GM18520 (cell line): Measurements from ENCODE around the gene VIPR2.
"Not testable (repeated sequence)": the region's sequence is repeated elsewhere in the genome, so short reads cannot be mapped to it uniquely, and the experiment has no call there.

Source experiments
- ATAC-seq: cut with Tn5 transposase; IDR thresholded peaks from one replicate; pipeline ENCODE4 v1.9.1; 2021; ENCODE audit not compliant: unreplicated experiment

The VIPR2 gene

GRCh38 chr7:159144758-159145489 is at the start of gene VIPR2:
Gene VIPR2 (minus strand): TSS chr7:159144867. CDS start chr7:159144771, 96 bp downstream.
- no peak for ATAC-seq

- ATAC-seq, result no peak
Observed at GRCh38 chr7:159193543-159194090, 49.0 kb upstream of the VIPR2 start.

- ATAC-seq, result no peak
Observed at GRCh38 chr7:159192725-159193453, 48.2 kb upstream of the VIPR2 start.

- ATAC-seq, result no peak
Observed at GRCh38 chr7:159192013-159192412, 47.3 kb upstream of the VIPR2 start.

GRCh38 chr7:159191236-159191635 is 46.6 kb upstream of the VIPR2 start:
- no peak for ATAC-seq

- no peak for ATAC-seq
Observed at GRCh38 chr7:159188011-159188410, 43.3 kb upstream of the VIPR2 start.

- no peak for ATAC-seq
Observed at GRCh38 chr7:159179241-159179640, 34.6 kb upstream of the VIPR2 start.

GRCh38 chr7:159177284-159177953 is 32.8 kb upstream of the VIPR2 start:
- no peak for ATAC-seq

- no peak for ATAC-seq
Observed at GRCh38 chr7:159175792-159176191, 31.1 kb upstream of the VIPR2 start.

- ATAC-seq, result not testable (repeated sequence)
Observed at GRCh38 chr7:159175100-159175499, 30.4 kb upstream of the VIPR2 start.

- no peak for ATAC-seq
Observed at GRCh38 chr7:159172400-159172799, 27.7 kb upstream of the VIPR2 start.

GRCh38 chr7:159169391-159169790 is 24.7 kb upstream of the VIPR2 start:
- ATAC-seq, result no peak

GRCh38 chr7:159167139-159167538 is 22.5 kb upstream of the VIPR2 start:
- no peak for ATAC-seq

- ATAC-seq, result no peak
Observed at GRCh38 chr7:159166530-159166929, 21.9 kb upstream of the VIPR2 start.

GRCh38 chr7:159165352-159165751 is 20.7 kb upstream of the VIPR2 start:
- ATAC-seq, result no peak

- not testable (repeated sequence) for ATAC-seq
Observed at GRCh38 chr7:159163703-159164301, 19.1 kb upstream of the VIPR2 start.

GRCh38 chr7:159162050-159162626 is 17.5 kb upstream of the VIPR2 start:
- not testable (repeated sequence) for ATAC-seq

- ATAC-seq, result no peak
Observed at GRCh38 chr7:159160450-159160849, 15.8 kb upstream of the VIPR2 start.

GRCh38 chr7:159159731-159160130 is 15.1 kb upstream of the VIPR2 start:
- no peak for ATAC-seq

- no peak for ATAC-seq
Observed at GRCh38 chr7:159158888-159159405, 14.3 kb upstream of the VIPR2 start.
